ENCODE data around the gene STIM2. TPM values are rescaled to one million over a fixed set of nuclear protein-coding genes. Genes with fewer than 3 reads are reported as not detected.

STIM2 gene
- polyA plus RNA-seq, 1 donor (not counting 4 experiments of a cell fraction or from before 2014, with no cell fraction given), result 20.7 TPM

DNA sequence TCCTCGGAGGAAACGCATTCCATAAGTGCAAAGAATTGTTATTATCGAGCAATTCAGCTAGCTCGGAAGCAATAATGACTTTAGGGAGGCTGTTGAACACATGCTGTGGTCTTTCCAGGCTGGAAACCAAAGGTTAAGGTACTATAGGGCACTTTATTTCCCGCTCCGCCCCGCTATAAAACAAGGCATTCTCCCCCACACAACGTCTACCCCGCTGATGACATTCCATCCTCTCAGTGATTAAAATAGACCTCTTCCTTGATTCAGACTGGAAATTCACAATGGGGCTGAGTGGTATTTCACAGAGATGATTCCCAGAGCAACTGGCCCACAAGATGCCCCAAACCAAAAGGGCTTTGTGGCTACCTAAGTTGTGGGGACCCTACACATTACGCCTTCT lies 196.4 kb downstream of the STIM2 start:
- no peak overlapping the region for H3K9ac ChIP-seq (ENCODE audit: control insufficient read depth, extremely low read depth, insufficient read depth, low read length)
- H4K20me1 ChIP-seq (ENCODE audit: control insufficient read depth, extremely low read depth, insufficient read depth, low read length), result no peaks in the 10 kb centered on the region
- no peaks in the 10 kb centered on the region for H3K79me2 ChIP-seq (ENCODE audit: control insufficient read depth, insufficient read depth, low read length)
- no peaks in the 10 kb centered on the region for H3K36me3 ChIP-seq (ENCODE audit: control insufficient read depth in 2 of 2, extremely low read depth in 1 of 2, insufficient read depth in 2 of 2, low read length in 2 of 2)
- H3K27ac ChIP-seq (ENCODE audit: control insufficient read depth, insufficient read depth, low read length), result no peak overlapping the region
- H3K4me2 ChIP-seq (ENCODE audit: control insufficient read depth, extremely low read depth, insufficient read depth, low read depth, low read length), result no peak overlapping the region
- H3K9me3 ChIP-seq (ENCODE audit: control insufficient read depth, low read depth, low read length), result no peaks in the 10 kb centered on the region
- dilution Hi-C loops (cut with MboI; ENCODE audit: extremely low pct_ligation_motif_present, low sequenced_read_pairs), result no loop called here
- H3K9me1 ChIP-seq (ENCODE audit: control insufficient read depth, extremely low read depth, insufficient read depth, low read length), result no peaks in the 10 kb centered on the region
- no peaks in the 10 kb centered on the region for H3K27me3 ChIP-seq (ENCODE audit: control insufficient read depth, extremely low read depth, insufficient read depth, low read length)
- no peak overlapping the region for H2AFZ ChIP-seq (ENCODE audit: control insufficient read depth, low read length)
- TF ChIP-seq, protein P1, sequence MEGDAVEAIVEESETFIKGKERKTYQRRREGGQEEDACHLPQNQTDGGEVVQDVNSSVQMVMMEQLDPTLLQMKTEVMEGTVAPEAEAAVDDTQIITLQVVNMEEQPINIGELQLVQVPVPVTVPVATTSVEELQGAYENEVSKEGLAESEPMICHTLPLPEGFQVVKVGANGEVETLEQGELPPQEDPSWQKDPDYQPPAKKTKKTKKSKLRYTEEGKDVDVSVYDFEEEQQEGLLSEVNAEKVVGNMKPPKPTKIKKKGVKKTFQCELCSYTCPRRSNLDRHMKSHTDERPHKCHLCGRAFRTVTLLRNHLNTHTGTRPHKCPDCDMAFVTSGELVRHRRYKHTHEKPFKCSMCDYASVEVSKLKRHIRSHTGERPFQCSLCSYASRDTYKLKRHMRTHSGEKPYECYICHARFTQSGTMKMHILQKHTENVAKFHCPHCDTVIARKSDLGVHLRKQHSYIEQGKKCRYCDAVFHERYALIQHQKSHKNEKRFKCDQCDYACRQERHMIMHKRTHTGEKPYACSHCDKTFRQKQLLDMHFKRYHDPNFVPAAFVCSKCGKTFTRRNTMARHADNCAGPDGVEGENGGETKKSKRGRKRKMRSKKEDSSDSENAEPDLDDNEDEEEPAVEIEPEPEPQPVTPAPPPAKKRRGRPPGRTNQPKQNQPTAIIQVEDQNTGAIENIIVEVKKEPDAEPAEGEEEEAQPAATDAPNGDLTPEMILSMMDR (optimal IDR thresholded peaks at IDR 0.05 in 1 of 3, IDR thresholded peaks at IDR 0.05 in 1 of 3, conservative IDR thresholded peaks at IDR 0.05 in 1 of 3; ENCODE audit: extremely low read depth in 1 of 3, insufficient read depth in 2 of 3, low read length in 3 of 3), result no peak
- no peak for TF ChIP-seq EZH2 (IDR thresholded peaks at IDR 0.05; ENCODE audit: low read length)
- DNase-seq (ENCODE audit: low read depth, low spot score) (no peak), FAIRE-seq (no peak)
- H3K4me1 ChIP-seq (ENCODE audit: control insufficient read depth, extremely low read depth, insufficient read depth, low read length), result no peaks in the 10 kb centered on the region
- no peak overlapping the region for H3K4me3 ChIP-seq (ENCODE audit: control insufficient read depth in 2 of 3, extremely low read depth in 1 of 3, insufficient read depth in 2 of 3, low read depth in 1 of 3, low read length in 3 of 3)

DNA sequence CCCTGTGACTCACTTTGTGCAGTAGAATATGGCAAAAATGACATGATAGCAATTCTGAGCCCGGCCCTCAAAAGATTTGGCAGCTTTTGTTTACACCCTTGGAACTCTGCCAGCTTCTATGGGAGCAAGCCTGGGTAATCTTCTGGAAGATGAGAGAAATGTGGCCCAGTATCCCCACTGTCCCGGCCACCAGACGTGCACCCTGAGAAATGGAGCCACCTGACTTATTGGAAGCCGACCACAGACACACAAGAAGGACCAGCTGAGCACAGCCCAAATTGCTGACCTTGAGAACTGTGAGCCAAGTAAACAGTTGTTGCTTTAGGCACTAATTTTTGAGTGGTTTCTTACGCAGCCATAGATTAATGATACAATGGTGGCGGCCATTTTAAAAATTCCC lies 197.0 kb downstream of the STIM2 start:
- no peak overlapping the region for H2AFZ ChIP-seq (ENCODE audit: control insufficient read depth, low read length)
- H3K9me3 ChIP-seq (ENCODE audit: control insufficient read depth, low read depth, low read length), result no peaks in the 10 kb centered on the region
- H3K9me1 ChIP-seq (ENCODE audit: control insufficient read depth, extremely low read depth, insufficient read depth, low read length), result no peaks in the 10 kb centered on the region
- FAIRE-seq, result no peak
- H3K4me1 ChIP-seq (ENCODE audit: control insufficient read depth, extremely low read depth, insufficient read depth, low read length), result no peaks in the 10 kb centered on the region
- no peak overlapping the region for H3K4me2 ChIP-seq (ENCODE audit: control insufficient read depth, extremely low read depth, insufficient read depth, low read depth, low read length)
- no peak overlapping the region for H3K4me3 ChIP-seq (ENCODE audit: control insufficient read depth in 2 of 3, extremely low read depth in 1 of 3, insufficient read depth in 2 of 3, low read depth in 1 of 3, low read length in 3 of 3)
- dilution Hi-C loops (cut with MboI; ENCODE audit: extremely low pct_ligation_motif_present, low sequenced_read_pairs), result no loop called here
- no peak overlapping the region for H3K9ac ChIP-seq (ENCODE audit: control insufficient read depth, extremely low read depth, insufficient read depth, low read length)
- no peaks in the 10 kb centered on the region for H3K27me3 ChIP-seq (ENCODE audit: control insufficient read depth, extremely low read depth, insufficient read depth, low read length)
- H3K27ac ChIP-seq (ENCODE audit: control insufficient read depth, insufficient read depth, low read length), result no peak overlapping the region
- no peaks in the 10 kb centered on the region for H3K79me2 ChIP-seq (ENCODE audit: control insufficient read depth, insufficient read depth, low read length)
- TF ChIP-seq EZH2 (IDR thresholded peaks at IDR 0.05; ENCODE audit: low read length), result no peak
- TF ChIP-seq, protein P1 (optimal IDR thresholded peaks at IDR 0.05 in 1 of 3, IDR thresholded peaks at IDR 0.05 in 1 of 3, conservative IDR thresholded peaks at IDR 0.05 in 1 of 3; ENCODE audit: extremely low read depth in 1 of 3, insufficient read depth in 2 of 3, low read length in 3 of 3), result no peak
- no peaks in the 10 kb centered on the region for H4K20me1 ChIP-seq (ENCODE audit: control insufficient read depth, extremely low read depth, insufficient read depth, low read length)
- no peaks in the 10 kb centered on the region for H3K36me3 ChIP-seq (ENCODE audit: control insufficient read depth in 2 of 2, extremely low read depth in 1 of 2, insufficient read depth in 2 of 2, low read length in 2 of 2)
- no peak for DNase-seq (ENCODE audit: low read depth, low spot score)

Measured in keratinocyte (primary cell).